Glutamatergic neuron (in vitro differentiated cells): ENCODE measurements around the gene CNST. TPM values are rescaled to one million over a fixed set of nuclear protein-coding genes. Genes with fewer than 3 reads are reported as not detected.

Experiments used
- DNase-seq: peaks from one replicate; pipeline ENCODE4 v3.0.0; 2022
- H3K27ac Mint-ChIP-seq: one replicate; pipeline ENCODE4 v1.8.0; 2020; ENCODE audit warnings: mild to moderate bottlenecking, mixed read lengths, inconsistent platforms; ENCODE audit not compliant: unreplicated experiment
- H3K27me3 Mint-ChIP-seq: one replicate; pipeline ENCODE4 v1.8.0; 2020; ENCODE audit warnings: mild to moderate bottlenecking, moderate library complexity, mixed read lengths, inconsistent platforms; ENCODE audit not compliant: unreplicated experiment
- H3K36me3 Mint-ChIP-seq: one replicate; pipeline ENCODE4 v1.8.0; 2020; ENCODE audit warnings: mild to moderate bottlenecking, mixed read lengths, inconsistent platforms; ENCODE audit not compliant: unreplicated experiment
- H3K4me1 Mint-ChIP-seq: one replicate; pipeline ENCODE4 v1.8.0; 2020; ENCODE audit warnings: mild to moderate bottlenecking, low read depth, mixed read lengths, inconsistent platforms; ENCODE audit not compliant: unreplicated experiment
- H3K4me3 Mint-ChIP-seq: one replicate; pipeline ENCODE4 v1.8.0; 2020; ENCODE audit warnings: mild to moderate bottlenecking, mixed read lengths, inconsistent platforms; ENCODE audit not compliant: unreplicated experiment
- H3K9me3 Mint-ChIP-seq: one replicate; pipeline ENCODE4 v1.8.0; 2020; ENCODE audit warnings: mild to moderate bottlenecking, moderate library complexity, mixed read lengths, inconsistent platforms; ENCODE audit not compliant: unreplicated experiment
- CTCF ChIP-seq: fragments of 200-600 bp; sonication (generic); IDR thresholded peaks from one replicate; pipeline ENCODE4 v1.5.0; 2021; ENCODE audit not compliant: partially characterized antibody, unreplicated experiment
- total RNA-seq: library from RNA; stranded (reverse); fragmentation: NEBNext Ultra II Directional; extraction: Animal tissue kit (Norgen Biotek cat#: 25700); gene quantifications from one replicate; pipeline ENCODE4 v1.2.1, GENCODE V29; 2021; ENCODE audit not compliant: unreplicated experiment

Gene CNST
- total RNA-seq, 1 donor from 2014 or later, result 87.2 TPM

GRCh38 chr1:246658567-246658966, 92.3 kb downstream of the CNST start:
- DNase-seq, result no peak
- H3K4me1 Mint-ChIP-seq, result peaks cover 31% of the 10 kb centered on the region
- peaks cover 5% of the 10 kb centered on the region for H3K9me3 Mint-ChIP-seq
- no peaks in the 10 kb centered on the region for H3K27me3 Mint-ChIP-seq
- peaks cover 10% of the 10 kb centered on the region for H3K36me3 Mint-ChIP-seq
- peak overlapping the region; percentile 78 for H3K4me3 Mint-ChIP-seq
- peak overlapping the region; percentile 88 for H3K27ac Mint-ChIP-seq
- TF ChIP-seq CTCF, result no peak

- no peak for TF ChIP-seq CTCF
- DNase-seq, result no peak
- H3K4me1 Mint-ChIP-seq, result peaks cover 24% of the 10 kb centered on the region
- H3K4me3 Mint-ChIP-seq, result no peak overlapping the region
- no peaks in the 10 kb centered on the region for H3K36me3 Mint-ChIP-seq
- H3K27me3 Mint-ChIP-seq, result no peaks in the 10 kb centered on the region
- no peaks in the 10 kb centered on the region for H3K9me3 Mint-ChIP-seq
- H3K27ac Mint-ChIP-seq, result no peak overlapping the region
Observed at GRCh38 chr1:246659594-246660140, 93.4 kb downstream of the CNST start.

- no peak for DNase-seq
- no peaks in the 10 kb centered on the region for H3K27me3 Mint-ChIP-seq
- H3K4me1 Mint-ChIP-seq, result peaks cover 21% of the 10 kb centered on the region
- TF ChIP-seq CTCF, result no peak
- H3K9me3 Mint-ChIP-seq, result peaks cover 2% of the 10 kb centered on the region
- no peak overlapping the region for H3K4me3 Mint-ChIP-seq
- H3K27ac Mint-ChIP-seq, result no peak overlapping the region
- no peaks in the 10 kb centered on the region for H3K36me3 Mint-ChIP-seq
Observed at GRCh38 chr1:246661451-246661850, 95.2 kb downstream of the CNST start.

GRCh38 chr1:246667773-246668172, 101.5 kb downstream of the CNST start:
- no peak for TF ChIP-seq CTCF
- Mint-ChIP-seq H3K27ac (no peak overlapping the region), H3K4me3 (no peak overlapping the region), H3K27me3 (no peaks in the 10 kb centered on the region), H3K9me3 (peaks cover 2% of the 10 kb centered on the region), H3K36me3 (peaks cover 1% of the 10 kb centered on the region), H3K4me1 (peaks cover 10% of the 10 kb centered on the region)
- no peak for DNase-seq

GRCh38 chr1:246669659-246670058, 103.4 kb downstream of the CNST start:
- H3K36me3 Mint-ChIP-seq, result peaks cover 7% of the 10 kb centered on the region
- no peak for DNase-seq
- H3K4me3 Mint-ChIP-seq, result no peak overlapping the region
- no peak overlapping the region for H3K27ac Mint-ChIP-seq
- no peaks in the 10 kb centered on the region for H3K27me3 Mint-ChIP-seq
- peaks cover 11% of the 10 kb centered on the region for H3K4me1 Mint-ChIP-seq
- no peak for TF ChIP-seq CTCF
- H3K9me3 Mint-ChIP-seq, result peaks cover 6% of the 10 kb centered on the region
